HepG2 (cell line): ENCODE data around the gene ABCA8. TPM values are rescaled to one million over a fixed set of nuclear protein-coding genes. Genes with fewer than 3 reads are reported as not detected.

Experiments used
- ATAC-seq: fragments of 200-7000 bp; cut with Tn5 transposase; 3 replicates; pipeline ENCODE4 v1.9.1; 2020; ENCODE audit warnings: mild to moderate bottlenecking, moderate library complexity
- BruUV-seq: library from RNA; stranded (reverse); fragments of 400-500 nt; replicated peaks from 2 replicates; lab custom pipeline; 2021; lab: Mats Ljungman, UMichigan
- CTCF ChIA-PET: fragments of 300-600 bp; formaldehyde crosslinking; extraction: SDS; loops from one replicate; lab custom pipeline; 2021; ENCODE audit warnings: low total read pairs, inconsistent platforms, low intra/inter-chr PET ratio; lab: Yijun Ruan, JAX
- POLR2A ChIA-PET: fragments of 350-600 bp; sonication (Branson Sonifier 250); formaldehyde crosslinking; loops from one replicate; lab custom pipeline; 2020; ENCODE audit warnings: antibody characterized with exemption, inconsistent platforms; lab: Yijun Ruan, JAX
- DNase-seq: peaks from one replicate; pipeline ENCODE4 v3.0.0-alpha.2; 2015; ENCODE audit warnings: low spot score
- FAIRE-seq: peaks from 3 replicates; lab custom pipeline; 2011; peaks lifted over from hg19 to GRCh38; lab: Jason Lieb, UNC
- H2AFZ ChIP-seq: one replicate; pipeline ENCODE4 v1.6.1; 2011; ENCODE audit warnings: low read length, inconsistent platforms
- H3K27ac ChIP-seq: fragments of 300-600 bp; 3 replicates; pipeline ENCODE4 v1.8.0; 2011; ENCODE audit warnings: mixed run types, mild to moderate bottlenecking, mixed read lengths, low read length, inconsistent platforms; ENCODE audit not compliant: insufficient read depth; ENCODE audit errors: extremely low read length
- H3K27me3 ChIP-seq, 2 experiments: fragments of 200-600 bp in 1 of 2; 2 replicates in 1 of 2; 3 replicates in 1 of 2; pipeline versions ENCODE4 v1.6.0 to v1.8.0; 2011; ENCODE audit warnings: low read length in 2 of 2, mild to moderate bottlenecking in 2 of 2, moderate library complexity in 2 of 2, inconsistent platforms in 1 of 2; ENCODE audit not compliant: insufficient read depth in 2 of 2, control insufficient read depth in 1 of 2
- H3K36me3 ChIP-seq, 2 experiments: fragments of 200-600 bp in 1 of 2; replicated peaks in 1 of 2; 2 replicates in 1 of 2; 3 replicates in 1 of 2; pipeline versions ENCODE4 v1.5.1 to v1.8.0; 2011; ENCODE audit warnings: low read length in 2 of 2, inconsistent platforms in 1 of 2; ENCODE audit not compliant: insufficient read depth in 2 of 2, control insufficient read depth in 1 of 2
- H3K4me1 ChIP-seq: 2 replicates; pipeline ENCODE4 v1.5.1; 2012; ENCODE audit warnings: low read length, inconsistent platforms; ENCODE audit not compliant: insufficient read depth
- H3K4me2 ChIP-seq: 2 replicates; pipeline ENCODE4 v1.6.0; 2011; ENCODE audit warnings: low read depth, low read length, inconsistent platforms
- H3K4me3 ChIP-seq, 3 experiments: fragments of 200-600 bp in 1 of 3; sonication (generic), shearing (Covaris generic) in 1 of 3; replicated peaks in 1 of 3; 2 replicates each; pipeline ENCODE4 v1.5.1; 2011 to 2016; ENCODE audit warnings: low read length in 3 of 3, inconsistent platforms in 2 of 3, low read depth in 2 of 3, mild to moderate bottlenecking in 2 of 3, control low read depth in 1 of 3, mixed read lengths in 1 of 3; ENCODE audit not compliant: insufficient read depth in 1 of 3
- H3K79me2 ChIP-seq: one replicate; pipeline ENCODE4 v1.6.1; 2011; ENCODE audit warnings: low read length, inconsistent platforms; ENCODE audit not compliant: insufficient read depth
- H3K9ac ChIP-seq: 2 replicates; pipeline ENCODE4 v1.6.0; 2011; ENCODE audit warnings: mild to moderate bottlenecking, low read depth, low read length, inconsistent platforms; ENCODE audit not compliant: insufficient read depth
- H3K9me3 ChIP-seq: 2 replicates; pipeline ENCODE4 v1.5.1; 2012; ENCODE audit warnings: mild to moderate bottlenecking, low read length
- H4K20me1 ChIP-seq: 2 replicates; pipeline ENCODE4 v1.6.0; 2011; ENCODE audit warnings: inconsistent platforms, mild to moderate bottlenecking, low read length, moderate library complexity; ENCODE audit not compliant: insufficient read depth
- CEBPB ChIP-seq: IDR thresholded peaks from 2 replicates; pipeline ENCODE4 v1.6.1; 2011; ENCODE audit warnings: low read depth, low read length, improper control_type of control experiment, borderline replicate concordance
- ZBED4 ChIP-seq: sonication (generic); formaldehyde crosslinking; IDR thresholded peaks from 2 replicates; pipeline ENCODE4 v1.4.0; 2020; ENCODE audit warnings: missing genetic modification reagents, borderline replicate concordance
- ZBTB7A ChIP-seq: sonication (generic); formaldehyde crosslinking; IDR thresholded peaks from 2 replicates; pipeline ENCODE4 v1.8.0; 2022; ENCODE audit warnings: mild to moderate bottlenecking, missing genetic modification reagents
- ZNF3 ChIP-seq: IDR thresholded peaks from 2 replicates; pipeline ENCODE4 v1.7.0; 2017; ENCODE audit warnings: inconsistent platforms
- WGBS: methylation state at CpG from one replicate; pipeline ENCODE4 v1.1.6; 2017; ENCODE audit warnings: low lambda C conversion rate; 5-methylcytosine and 5-hydroxymethylcytosine counted together
- in situ Hi-C: cut with HindIII; loops from 2 replicates; pipeline ENCODE4 v1.10.0; 2017; ENCODE audit warnings: low pct_unique_long_range_greater_than_20kb; ENCODE audit not compliant: extremely low pct_ligation_motif_present
- intact Hi-C: fragments of 100-400 bp; cut with micrococcal nuclease; formaldehyde crosslinking; loops from one replicate; pipeline ENCODE4 v1.10.0; 2022; ENCODE audit not compliant: unreplicated experiment
- polyA plus RNA-seq, 8 experiments: library from polyadenylated mRNA; depleted of rRNA in 3 of 8; stranded (reverse) in 7 of 8; unstranded in 1 of 8; fragments of >200 nt; fragmentation: Illumina TruSeq in 4 of 8; extraction: Trizol in 4 of 8; gene quantifications; 2 replicates each; pipeline versions ENCODE4 v1.2.1 to v1.2.3, GENCODE V29; 2011 to 2016; ENCODE audit warnings: low read depth in 4 of 8, missing spikeins in 1 of 8, mixed read lengths in 1 of 8; ENCODE audit not compliant: insufficient read depth in 1 of 8
- total RNA-seq, 5 experiments: library from RNA; depleted of rRNA; stranded (reverse); fragments of >200 nt; fragmentation: Illumina TruSeq; extraction: Trizol; gene quantifications; 2 replicates each; pipeline ENCODE4 v1.2.3, GENCODE V29; 2016; ENCODE audit warnings: low read depth in 1 of 5

ABCA8 gene
- total and polyA plus RNA-seq, 2 of the 13 experiments (the other 11 are each of a cell fraction or from before 2014, with no cell fraction given): 0.05 to 0.18 TPM

DNA sequence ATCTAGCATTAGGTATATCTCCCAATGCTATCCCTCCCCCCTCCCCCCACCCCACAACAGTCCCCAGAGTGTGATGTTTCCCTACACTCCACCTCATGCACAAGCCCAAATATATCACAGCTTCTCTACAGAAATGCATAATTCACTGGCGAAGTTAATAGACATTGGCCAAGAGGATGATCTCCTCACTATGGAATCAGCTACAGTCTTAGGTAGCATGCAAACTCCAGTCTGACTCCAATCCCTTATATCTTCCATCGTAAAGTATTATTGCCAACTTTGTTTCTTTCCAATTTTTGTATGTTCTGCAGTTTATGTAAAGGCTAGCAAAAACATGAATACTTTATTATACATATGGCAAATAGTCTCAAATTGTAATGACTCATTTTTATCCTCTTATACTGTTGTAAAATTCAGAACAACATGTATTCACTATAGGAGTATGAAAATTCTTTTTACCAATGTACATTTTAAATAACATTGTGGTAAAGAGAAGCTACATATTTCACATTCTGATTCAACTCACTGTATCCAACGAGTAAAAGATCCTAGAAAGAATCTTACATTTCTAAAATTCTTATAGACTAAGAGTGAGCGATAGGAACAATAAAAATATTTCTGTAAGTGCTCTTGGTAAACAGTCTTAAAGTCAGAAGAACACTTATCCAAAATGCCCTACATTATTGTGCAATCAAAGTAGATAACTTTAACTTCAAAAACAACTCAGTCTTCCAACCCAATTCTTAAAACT lies 871 bp downstream of the ABCA8 start:
- no peaks in the 10 kb centered on the region for H3K9me3 ChIP-seq
- no peak overlapping the region for H3K9ac ChIP-seq
- no peak for DNase-seq
- no peak for TF ChIP-seq ZNF3 (CRISPR knock-in tag)
- TF ChIP-seq CEBPB: peak; percentile 77
- TF ChIP-seq ZBTB7A (CRISPR knock-in tag): no peak
- no peak for TF ChIP-seq ZBED4 (CRISPR knock-in tag)
- H2AFZ ChIP-seq: no peak overlapping the region
- no peak overlapping the region for H3K4me3 ChIP-seq
- POLR2A ChIA-PET: no interaction called here
- H3K4me2 ChIP-seq: no peak overlapping the region
- WGBS: 60% methylated on average over 4 of the region's 4 CpGs
- BruUV-seq: no TSS peak
- no peak for ATAC-seq
- in situ Hi-C loops (no loop called here), intact Hi-C loops (no loop called here)
- CTCF ChIA-PET: no interaction called here
- H3K4me1 ChIP-seq: no peaks in the 10 kb centered on the region
- H3K27ac ChIP-seq: no peak overlapping the region
- FAIRE-seq: no peak
- no peaks in the 10 kb centered on the region for H3K27me3 ChIP-seq
- H4K20me1 ChIP-seq: no peaks in the 10 kb centered on the region
- H3K36me3 ChIP-seq: no peaks in the 10 kb centered on the region
- no peaks in the 10 kb centered on the region for H3K79me2 ChIP-seq
